GM23338 (cell line): ENCODE results near the gene SPATA45. TPM values are rescaled to one million over a fixed set of nuclear protein-coding genes. Genes with fewer than 3 reads are reported as not detected.

Source experiments
- ATAC-seq: fragments of 200-7000 bp; cut with Tn5 transposase; 3 replicates; pipeline ENCODE4 v1.9.1; 2020
- DNase-seq: peaks from one replicate; pipeline ENCODE4 v3.0.0-alpha.2; 2015; ENCODE audit warnings: low spot score
- H2AFZ ChIP-seq: fragments of 200-600 bp; sonication (generic); 2 replicates; pipeline ENCODE4 v1.8.0; 2016; ENCODE audit warnings: antibody characterized with exemption, mild to moderate bottlenecking, moderate library complexity
- H3F3A ChIP-seq: fragments of 200-600 bp; sonication (generic); replicated peaks from 2 replicates; pipeline ENCODE4 v1.8.0; 2017; ENCODE audit warnings: antibody characterized with exemption, mixed run types, low read depth
- H3K27ac ChIP-seq: fragments of 200-600 bp; sonication (generic); 2 replicates; pipeline ENCODE4 v1.6.1; 2016; ENCODE audit warnings: low read depth
- H3K27me3 ChIP-seq: fragments of 200-600 bp; sonication (generic); 2 replicates; pipeline ENCODE4 v1.8.0; 2016; ENCODE audit warnings: mild to moderate bottlenecking, mixed run types, moderate library complexity; ENCODE audit not compliant: insufficient read depth
- H3K36me3 ChIP-seq: fragments of 200-600 bp; sonication (generic); 2 replicates; pipeline ENCODE4 v1.8.0; 2016; ENCODE audit warnings: mild to moderate bottlenecking; ENCODE audit not compliant: insufficient read depth
- H3K4me1 ChIP-seq: fragments of 200-600 bp; sonication (generic); 2 replicates; pipeline ENCODE4 v1.8.0; 2016; ENCODE audit warnings: mild to moderate bottlenecking, moderate library complexity; ENCODE audit not compliant: insufficient read depth
- H3K4me2 ChIP-seq: fragments of 200-600 bp; sonication (generic); 2 replicates; pipeline ENCODE4 v1.7.1; 2017; ENCODE audit warnings: mixed run types
- H3K4me3 ChIP-seq: fragments of 200-600 bp; sonication (generic); 2 replicates; pipeline ENCODE4 v1.6.1; 2016; ENCODE audit warnings: mixed run types
- H3K79me2 ChIP-seq: fragments of 200-600 bp; sonication (generic); replicated peaks from 2 replicates; pipeline ENCODE4 v1.8.0; 2017; ENCODE audit warnings: mild to moderate bottlenecking; ENCODE audit not compliant: insufficient read depth
- H3K9me2 ChIP-seq: fragments of 200-600 bp; sonication (generic); 2 replicates; pipeline ENCODE4 v1.8.0; 2017; ENCODE audit not compliant: insufficient read depth
- H4K20me1 ChIP-seq: fragments of 200-600 bp; sonication (generic); replicated peaks from 2 replicates; pipeline ENCODE4 v1.8.0; 2017; ENCODE audit warnings: mild to moderate bottlenecking; ENCODE audit not compliant: insufficient read depth
- H3K27ac Mint-ChIP-seq: 2 replicates; pipeline ENCODE4 v1.8.0; 2020; ENCODE audit warnings: inconsistent platforms, mild to moderate bottlenecking, moderate library complexity, mixed read lengths
- H3K27me3 Mint-ChIP-seq: 3 replicates; pipeline ENCODE4 v1.8.0; 2022; ENCODE audit warnings: low read depth, mild to moderate bottlenecking, moderate library complexity, mixed read lengths, inconsistent platforms; ENCODE audit not compliant: insufficient read depth, poor library complexity
- H3K36me3 Mint-ChIP-seq: 3 replicates; pipeline ENCODE4 v1.8.0; 2021; ENCODE audit warnings: low read depth, mild to moderate bottlenecking, inconsistent platforms, moderate library complexity, mixed read lengths
- H3K4me1 Mint-ChIP-seq: 3 replicates; pipeline ENCODE4 v1.8.0; 2020; ENCODE audit warnings: mild to moderate bottlenecking, inconsistent platforms, mixed read lengths
- H3K4me3 Mint-ChIP-seq: 3 replicates; pipeline ENCODE4 v1.8.0; 2021; ENCODE audit warnings: moderate library complexity, mild to moderate bottlenecking, inconsistent platforms, mixed read lengths
- H3K9me3 Mint-ChIP-seq: 3 replicates; pipeline ENCODE4 v1.8.0; 2020; ENCODE audit warnings: moderate library complexity, mild to moderate bottlenecking, inconsistent platforms, mixed read lengths
- CREB1 ChIP-seq: fragments of 250-450 bp; sonication (Bioruptor Pico); IDR thresholded peaks from 2 replicates; pipeline ENCODE4 v1.5.0; 2020; ENCODE audit warnings: low read depth, mild to moderate bottlenecking, moderate library complexity
- CTCF ChIP-seq, 2 experiments: fragments of 200-600 bp in 1 of 2; sonication (generic) in 1 of 2; conservative IDR thresholded peaks; 2 replicates each; pipeline versions ENCODE4 v1.5.1 to v1.6.1; 2016 to 2017; ENCODE audit warnings: antibody characterized with exemption in 2 of 2, low read depth in 2 of 2, mild to moderate bottlenecking in 2 of 2, moderate library complexity in 1 of 2
- ETS1 ChIP-seq: IDR thresholded peaks from 2 replicates; pipeline ENCODE4 v1.6.1; 2016; ENCODE audit warnings: antibody characterized with exemption
- EZH2 ChIP-seq: fragments of 200-600 bp; sonication (generic); IDR thresholded peaks from one replicate; pipeline ENCODE4 v1.8.0; 2017; ENCODE audit warnings: antibody characterized with exemption, mild to moderate bottlenecking, low read depth; ENCODE audit not compliant: unreplicated experiment
- EZH2phosphoT487 ChIP-seq: fragments of 200-600 bp; sonication (generic); IDR thresholded peaks from one replicate; pipeline ENCODE4 v1.8.1; 2018; ENCODE audit warnings: antibody characterized with exemption; ENCODE audit not compliant: unreplicated experiment
- JUNB ChIP-seq: IDR thresholded peaks from one replicate; pipeline ENCODE4 v1.6.1; 2016; ENCODE audit warnings: antibody characterized with exemption; ENCODE audit not compliant: unreplicated experiment
- STAT1 ChIP-seq: IDR thresholded peaks from one replicate; pipeline ENCODE4 v1.6.1; 2016; ENCODE audit warnings: antibody characterized with exemption; ENCODE audit not compliant: unreplicated experiment
- ZNF331 ChIP-seq: fragments of 250-450 bp; sonication (Bioruptor Pico); IDR thresholded peaks from 2 replicates; pipeline ENCODE4 v1.5.0; 2020; ENCODE audit warnings: low read depth, mild to moderate bottlenecking, moderate library complexity
- polyA plus RNA-seq: library from polyadenylated mRNA; unstranded; fragments of >200 nt; fragmentation: Nextera tagmentation; extraction: Ambion mirVana; gene quantifications from 2 replicates; pipeline ENCODE4 v1.2.1, GENCODE V29; 2016
- total RNA-seq: library from RNA; depleted of rRNA; stranded (reverse); fragments of >200 nt; shearing (Covaris generic); gene quantifications from 2 replicates; pipeline ENCODE4 v1.2.3, GENCODE V29; 2014
- TF ChIP-seq, protein P1 (sequence below): IDR thresholded peaks from one replicate; pipeline ENCODE4 v1.6.1; 2018; ENCODE audit warnings: antibody characterized with exemption; ENCODE audit not compliant: unreplicated experiment
- TF ChIP-seq, protein P2 (sequence below): fragments of 250-450 bp; sonication (Bioruptor Pico); IDR thresholded peaks from 2 replicates; pipeline ENCODE4 v1.5.0; 2020; ENCODE audit warnings: mild to moderate bottlenecking, moderate library complexity

SPATA45 gene
- total and polyA plus RNA-seq, 2 experiments from 2014 or later, result not detected

DNA sequence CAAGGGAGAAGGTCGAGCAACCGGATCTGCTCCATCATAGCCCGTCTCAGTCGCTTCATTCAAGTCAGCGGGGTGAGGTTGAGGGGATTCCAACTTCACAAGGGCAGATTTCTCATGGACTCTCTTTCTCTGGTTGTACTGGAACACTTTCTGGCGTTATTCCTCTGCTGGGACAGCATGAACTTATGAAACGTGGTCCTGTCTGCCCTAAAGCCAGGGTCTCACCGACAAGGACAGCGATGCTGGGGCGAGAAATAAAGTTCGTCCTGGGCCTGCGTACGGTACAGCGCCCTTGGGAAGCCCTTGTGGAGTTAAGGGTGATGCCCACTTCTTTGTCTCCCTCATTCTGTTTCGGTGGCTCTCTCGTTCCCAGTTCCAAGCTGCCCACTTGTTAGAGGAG lies 9.3 kb upstream of the SPATA45 start (continued):
- TF ChIP-seq ETS1 (no peak), EZH2 (no peak), JUNB (no peak), CREB1 (CRISPR knock-in tag) (no peak), EZH2phosphoT487 (no peak)
- TF ChIP-seq, protein P1, sequence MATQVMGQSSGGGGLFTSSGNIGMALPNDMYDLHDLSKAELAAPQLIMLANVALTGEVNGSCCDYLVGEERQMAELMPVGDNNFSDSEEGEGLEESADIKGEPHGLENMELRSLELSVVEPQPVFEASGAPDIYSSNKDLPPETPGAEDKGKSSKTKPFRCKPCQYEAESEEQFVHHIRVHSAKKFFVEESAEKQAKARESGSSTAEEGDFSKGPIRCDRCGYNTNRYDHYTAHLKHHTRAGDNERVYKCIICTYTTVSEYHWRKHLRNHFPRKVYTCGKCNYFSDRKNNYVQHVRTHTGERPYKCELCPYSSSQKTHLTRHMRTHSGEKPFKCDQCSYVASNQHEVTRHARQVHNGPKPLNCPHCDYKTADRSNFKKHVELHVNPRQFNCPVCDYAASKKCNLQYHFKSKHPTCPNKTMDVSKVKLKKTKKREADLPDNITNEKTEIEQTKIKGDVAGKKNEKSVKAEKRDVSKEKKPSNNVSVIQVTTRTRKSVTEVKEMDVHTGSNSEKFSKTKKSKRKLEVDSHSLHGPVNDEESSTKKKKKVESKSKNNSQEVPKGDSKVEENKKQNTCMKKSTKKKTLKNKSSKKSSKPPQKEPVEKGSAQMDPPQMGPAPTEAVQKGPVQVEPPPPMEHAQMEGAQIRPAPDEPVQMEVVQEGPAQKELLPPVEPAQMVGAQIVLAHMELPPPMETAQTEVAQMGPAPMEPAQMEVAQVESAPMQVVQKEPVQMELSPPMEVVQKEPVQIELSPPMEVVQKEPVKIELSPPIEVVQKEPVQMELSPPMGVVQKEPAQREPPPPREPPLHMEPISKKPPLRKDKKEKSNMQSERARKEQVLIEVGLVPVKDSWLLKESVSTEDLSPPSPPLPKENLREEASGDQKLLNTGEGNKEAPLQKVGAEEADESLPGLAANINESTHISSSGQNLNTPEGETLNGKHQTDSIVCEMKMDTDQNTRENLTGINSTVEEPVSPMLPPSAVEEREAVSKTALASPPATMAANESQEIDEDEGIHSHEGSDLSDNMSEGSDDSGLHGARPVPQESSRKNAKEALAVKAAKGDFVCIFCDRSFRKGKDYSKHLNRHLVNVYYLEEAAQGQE, result no peak

- H3K4me2 ChIP-seq, result 0 out of 2 replicates have a peak overlapping the region, but pooled peaks have one; percentile 12
- H3K36me3 ChIP-seq, result no peaks in the 10 kb centered on the region
- Mint-ChIP-seq H3K4me1 (peaks cover 35% of the 10 kb centered on the region), H3K9me3 (peaks cover 23% of the 10 kb centered on the region), H3K36me3 (peaks cover 38% of the 10 kb centered on the region), H3K27me3 (peaks cover 21% of the 10 kb centered on the region), H3K4me3 (no peak overlapping the region; the same call in 2 of the 3 replicates), H3K27ac (no peak overlapping the region)
- peaks cover 4% of the 10 kb centered on the region; the same call in 1 of the 2 replicates for H4K20me1 ChIP-seq
- H3K9me2 ChIP-seq, result no peaks in the 10 kb centered on the region; the same call in 1 of the 2 replicates
- H3F3A ChIP-seq, result peaks cover 9% of the 10 kb centered on the region; the same call in 1 of the 2 replicates
- no peak for DNase-seq
- ATAC-seq, result no peak
- no peak overlapping the region for H2AFZ ChIP-seq
- H3K4me1 ChIP-seq, result peaks cover 33% of the 10 kb centered on the region
- H3K27me3 ChIP-seq, result no peaks in the 10 kb centered on the region
- no peak overlapping the region for H3K27ac ChIP-seq
- no peak overlapping the region for H3K4me3 ChIP-seq
- H3K79me2 ChIP-seq, result peaks cover 57% of the 10 kb centered on the region
- TF ChIP-seq JUNB, result no peak
- no peak for TF ChIP-seq ZNF331 (CRISPR knock-in tag)
- no peak for TF ChIP-seq STAT1
- TF ChIP-seq EZH2phosphoT487, result no peak
- TF ChIP-seq ETS1, result no peak
- no peak for TF ChIP-seq CREB1 (CRISPR knock-in tag)
- no peak for TF ChIP-seq CTCF (conservative IDR thresholded peaks at IDR 0.05; ENCODE audit: low read depth in 2 of 2)
- TF ChIP-seq, protein P2, sequence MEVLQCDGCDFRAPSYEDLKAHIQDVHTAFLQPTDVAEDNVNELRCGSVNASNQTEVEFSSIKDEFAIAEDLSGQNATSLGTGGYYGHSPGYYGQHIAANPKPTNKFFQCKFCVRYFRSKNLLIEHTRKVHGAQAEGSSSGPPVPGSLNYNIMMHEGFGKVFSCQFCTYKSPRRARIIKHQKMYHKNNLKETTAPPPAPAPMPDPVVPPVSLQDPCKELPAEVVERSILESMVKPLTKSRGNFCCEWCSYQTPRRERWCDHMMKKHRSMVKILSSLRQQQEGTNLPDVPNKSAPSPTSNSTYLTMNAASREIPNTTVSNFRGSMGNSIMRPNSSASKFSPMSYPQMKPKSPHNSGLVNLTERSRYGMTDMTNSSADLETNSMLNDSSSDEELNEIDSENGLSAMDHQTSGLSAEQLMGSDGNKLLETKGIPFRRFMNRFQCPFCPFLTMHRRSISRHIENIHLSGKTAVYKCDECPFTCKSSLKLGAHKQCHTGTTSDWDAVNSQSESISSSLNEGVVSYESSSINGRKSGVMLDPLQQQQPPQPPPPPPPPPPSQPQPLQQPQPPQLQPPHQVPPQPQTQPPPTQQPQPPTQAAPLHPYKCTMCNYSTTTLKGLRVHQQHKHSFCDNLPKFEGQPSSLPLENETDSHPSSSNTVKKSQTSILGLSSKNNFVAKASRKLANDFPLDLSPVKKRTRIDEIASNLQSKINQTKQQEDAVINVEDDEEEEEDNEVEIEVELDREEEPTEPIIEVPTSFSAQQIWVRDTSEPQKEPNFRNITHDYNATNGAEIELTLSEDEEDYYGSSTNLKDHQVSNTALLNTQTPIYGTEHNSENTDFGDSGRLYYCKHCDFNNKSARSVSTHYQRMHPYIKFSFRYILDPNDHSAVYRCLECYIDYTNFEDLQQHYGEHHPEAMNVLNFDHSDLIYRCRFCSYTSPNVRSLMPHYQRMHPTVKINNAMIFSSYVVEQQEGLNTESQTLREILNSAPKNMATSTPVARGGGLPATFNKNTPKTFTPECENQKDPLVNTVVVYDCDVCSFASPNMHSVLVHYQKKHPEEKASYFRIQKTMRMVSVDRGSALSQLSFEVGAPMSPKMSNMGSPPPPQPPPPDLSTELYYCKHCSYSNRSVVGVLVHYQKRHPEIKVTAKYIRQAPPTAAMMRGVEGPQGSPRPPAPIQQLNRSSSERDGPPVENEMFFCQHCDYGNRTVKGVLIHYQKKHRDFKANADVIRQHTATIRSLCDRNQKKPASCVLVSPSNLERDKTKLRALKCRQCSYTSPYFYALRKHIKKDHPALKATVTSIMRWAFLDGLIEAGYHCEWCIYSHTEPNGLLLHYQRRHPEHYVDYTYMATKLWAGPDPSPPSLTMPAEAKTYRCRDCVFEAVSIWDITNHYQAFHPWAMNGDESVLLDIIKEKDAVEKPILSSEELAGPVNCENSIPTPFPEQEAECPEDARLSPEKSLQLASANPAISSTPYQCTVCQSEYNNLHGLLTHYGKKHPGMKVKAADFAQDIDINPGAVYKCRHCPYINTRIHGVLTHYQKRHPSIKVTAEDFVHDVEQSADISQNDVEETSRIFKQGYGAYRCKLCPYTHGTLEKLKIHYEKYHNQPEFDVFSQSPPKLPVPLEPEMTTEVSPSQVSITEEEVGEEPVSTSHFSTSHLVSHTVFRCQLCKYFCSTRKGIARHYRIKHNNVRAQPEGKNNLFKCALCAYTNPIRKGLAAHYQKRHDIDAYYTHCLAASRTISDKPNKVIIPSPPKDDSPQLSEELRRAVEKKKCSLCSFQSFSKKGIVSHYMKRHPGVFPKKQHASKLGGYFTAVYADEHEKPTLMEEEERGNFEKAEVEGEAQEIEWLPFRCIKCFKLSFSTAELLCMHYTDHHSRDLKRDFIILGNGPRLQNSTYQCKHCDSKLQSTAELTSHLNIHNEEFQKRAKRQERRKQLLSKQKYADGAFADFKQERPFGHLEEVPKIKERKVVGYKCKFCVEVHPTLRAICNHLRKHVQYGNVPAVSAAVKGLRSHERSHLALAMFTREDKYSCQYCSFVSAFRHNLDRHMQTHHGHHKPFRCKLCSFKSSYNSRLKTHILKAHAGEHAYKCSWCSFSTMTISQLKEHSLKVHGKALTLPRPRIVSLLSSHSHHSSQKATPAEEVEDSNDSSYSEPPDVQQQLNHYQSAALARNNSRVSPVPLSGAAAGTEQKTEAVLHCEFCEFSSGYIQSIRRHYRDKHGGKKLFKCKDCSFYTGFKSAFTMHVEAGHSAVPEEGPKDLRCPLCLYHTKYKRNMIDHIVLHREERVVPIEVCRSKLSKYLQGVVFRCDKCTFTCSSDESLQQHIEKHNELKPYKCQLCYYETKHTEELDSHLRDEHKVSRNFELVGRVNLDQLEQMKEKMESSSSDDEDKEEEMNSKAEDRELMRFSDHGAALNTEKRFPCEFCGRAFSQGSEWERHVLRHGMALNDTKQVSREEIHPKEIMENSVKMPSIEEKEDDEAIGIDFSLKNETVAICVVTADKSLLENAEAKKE (CRISPR knock-in tag), result no peak
- TF ChIP-seq EZH2, result no peak
Measured at GRCh38 chr1:212853658-212854057, 6.2 kb upstream of the SPATA45 start.
